ENCODE results near the gene FAM83B.

GRCh38 chr6:54830216-54830615 is 16.4 kb upstream of the FAM83B start:
- TF ChIP-seq CTCF (IDR thresholded peaks at IDR 0.05; ENCODE audit: low read depth, low read length), result no peak
- TF ChIP-seq POLR2A (IDR thresholded peaks at IDR 0.05; ENCODE audit: extremely low read depth, insufficient read length), result no peak

Measured in NB4 (cell line).